Panc1 (cell line): ENCODE measurements around the gene NPNT. TPM values are rescaled to one million over a fixed set of nuclear protein-coding genes. Genes with fewer than 3 reads are reported as not detected.

Experiments used
- ATAC-seq: fragments of 200-7000 bp; cut with Tn5 transposase; 2 replicates; pipeline ENCODE4 v1.9.1; 2020; ENCODE audit warnings: mild to moderate bottlenecking, moderate library complexity
- BruUV-seq: library from RNA; stranded (reverse); fragments of 400-500 nt; replicated peaks from 2 replicates; lab custom pipeline; 2021; lab: Mats Ljungman, UMichigan
- CTCF ChIA-PET: fragments of 300-600 bp; sonication (Branson Sonifier 250); formaldehyde crosslinking; loops from one replicate; lab custom pipeline; 2022; ENCODE audit warnings: antibody characterized with exemption; lab: Charles Lee
- POLR2A ChIA-PET: fragments of 300-600 bp; sonication (Branson Sonifier 250); formaldehyde crosslinking; loops from one replicate; lab custom pipeline; 2022; ENCODE audit warnings: antibody characterized with exemption; lab: Charles Lee
- DNase-seq: peaks from one replicate; pipeline ENCODE4 v3.0.0-alpha.2; 2010; ENCODE audit warnings: low read depth, low spot score
- H3K27ac ChIP-seq: 2 replicates; pipeline ENCODE4 v1.5.1; 2011; ENCODE audit warnings: mild to moderate bottlenecking, low read length, inconsistent platforms
- H3K27me3 ChIP-seq: fragments of 200-500 bp; sonication (Bioruptor generic); 2 replicates; pipeline ENCODE4 v1.6.0; 2014; ENCODE audit warnings: low read length, inconsistent platforms; ENCODE audit not compliant: control insufficient read depth, insufficient read depth
- H3K36me3 ChIP-seq: fragments of 200-500 bp; sonication (Bioruptor generic); 2 replicates; pipeline ENCODE4 v1.5.1; 2014; ENCODE audit warnings: inconsistent platforms, mild to moderate bottlenecking, low read length, moderate library complexity; ENCODE audit not compliant: control insufficient read depth, insufficient read depth
- H3K4me1 ChIP-seq: 2 replicates; pipeline ENCODE4 v1.5.1; 2011; ENCODE audit warnings: inconsistent platforms, mild to moderate bottlenecking, low read length, moderate library complexity; ENCODE audit not compliant: control insufficient read depth, insufficient read depth
- H3K4me3 ChIP-seq, 2 experiments: 2 replicates each; pipeline ENCODE4 v1.5.1; 2011 to 2012; ENCODE audit warnings: low read depth in 2 of 2, low read length in 2 of 2, mild to moderate bottlenecking in 2 of 2, inconsistent platforms in 1 of 2, moderate library complexity in 1 of 2
- H3K9me3 ChIP-seq: fragments of 200-500 bp; sonication (Bioruptor generic); 2 replicates; pipeline ENCODE4 v1.5.1; 2014; ENCODE audit warnings: low read depth, mild to moderate bottlenecking, inconsistent platforms, low read length, moderate library complexity; ENCODE audit not compliant: control insufficient read depth, insufficient read depth
- POLR2AphosphoS5 ChIP-seq: IDR thresholded peaks from 2 replicates; pipeline ENCODE4 v1.6.1; 2012; ENCODE audit warnings: mild to moderate bottlenecking, low read depth, low read length, moderate library complexity
- REST ChIP-seq, 2 experiments: IDR thresholded peaks; 2 replicates each; pipeline ENCODE4 v1.6.1; 2011 to 2012; ENCODE audit warnings: low read depth in 2 of 2, control low read depth in 1 of 2, low read length in 1 of 2, mild to moderate bottlenecking in 1 of 2, moderate library complexity in 1 of 2; ENCODE audit not compliant: insufficient read depth in 1 of 2
- SIN3A ChIP-seq: IDR thresholded peaks from 2 replicates; pipeline ENCODE4 v1.6.1; 2012; ENCODE audit warnings: low read depth, mild to moderate bottlenecking, low read length, moderate library complexity, borderline replicate concordance; ENCODE audit not compliant: insufficient read depth
- TCF7L2 ChIP-seq: IDR thresholded peaks from 2 replicates; pipeline ENCODE4 v1.6.1; 2011; ENCODE audit warnings: mild to moderate bottlenecking, low read depth, low read length, inconsistent platforms
- in situ Hi-C: cut with HindIII; loops from 2 replicates; pipeline ENCODE4 v1.10.0; 2016; ENCODE audit warnings: low sequenced_read_pairs, low pct_unique_long_range_greater_than_20kb
- intact Hi-C: fragments of 100-400 bp; cut with micrococcal nuclease; formaldehyde crosslinking; loops from one replicate; pipeline ENCODE4 v1.10.0; 2022; ENCODE audit not compliant: unreplicated experiment
- total RNA-seq: library from RNA; stranded (reverse); gene quantifications from one replicate; pipeline ENCODE4 v1.2.1, GENCODE V29; 2021; ENCODE audit not compliant: unreplicated experiment
- TF ChIP-seq, protein P1 (sequence below): fragments of 450-650 bp; IDR thresholded peaks from 2 replicates; pipeline ENCODE4 v1.5.1; 2017; ENCODE audit warnings: mild to moderate bottlenecking

NPNT gene
- total RNA-seq, 1 experiment from 2014 or later, result 1.9 TPM

DNA sequence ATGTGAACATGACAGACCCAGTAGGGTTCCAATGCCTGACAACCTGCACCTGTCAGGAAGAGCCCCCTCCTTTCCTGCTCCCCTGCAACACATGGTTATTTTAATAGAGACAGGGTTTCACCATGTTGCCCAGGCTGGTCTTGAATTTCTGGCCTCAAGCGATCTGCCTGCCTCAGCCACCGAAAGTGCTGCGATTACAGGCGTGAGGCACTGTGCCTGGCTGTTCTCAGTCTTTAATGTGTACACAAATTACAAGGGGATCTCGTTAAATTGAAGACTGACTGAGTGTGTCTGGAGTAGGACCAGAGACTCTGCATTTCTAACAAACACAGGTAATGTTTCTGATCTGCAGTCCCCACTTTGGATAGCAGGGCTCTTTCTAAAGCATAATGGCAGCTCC is 55.4 kb downstream of the NPNT start:
- DNase-seq, result no peak
- H3K4me3 ChIP-seq, result no peak overlapping the region
- H3K27ac ChIP-seq, result no peak overlapping the region
- H3K27me3 ChIP-seq, result no peaks in the 10 kb centered on the region
- in situ Hi-C loops (no loop called here), intact Hi-C loops (no loop called here)
- H3K36me3 ChIP-seq, result no peaks in the 10 kb centered on the region
- H3K9me3 ChIP-seq, result no peaks in the 10 kb centered on the region
- TF ChIP-seq POLR2AphosphoS5 (no peak), TCF7L2 (no peak), REST (IDR thresholded peaks at IDR 0.05; ENCODE audit: insufficient read depth in 1 of 2, low read depth in 2 of 2, low read length in 1 of 2) (no peak), SIN3A (no peak)
- TF ChIP-seq, protein P1, sequence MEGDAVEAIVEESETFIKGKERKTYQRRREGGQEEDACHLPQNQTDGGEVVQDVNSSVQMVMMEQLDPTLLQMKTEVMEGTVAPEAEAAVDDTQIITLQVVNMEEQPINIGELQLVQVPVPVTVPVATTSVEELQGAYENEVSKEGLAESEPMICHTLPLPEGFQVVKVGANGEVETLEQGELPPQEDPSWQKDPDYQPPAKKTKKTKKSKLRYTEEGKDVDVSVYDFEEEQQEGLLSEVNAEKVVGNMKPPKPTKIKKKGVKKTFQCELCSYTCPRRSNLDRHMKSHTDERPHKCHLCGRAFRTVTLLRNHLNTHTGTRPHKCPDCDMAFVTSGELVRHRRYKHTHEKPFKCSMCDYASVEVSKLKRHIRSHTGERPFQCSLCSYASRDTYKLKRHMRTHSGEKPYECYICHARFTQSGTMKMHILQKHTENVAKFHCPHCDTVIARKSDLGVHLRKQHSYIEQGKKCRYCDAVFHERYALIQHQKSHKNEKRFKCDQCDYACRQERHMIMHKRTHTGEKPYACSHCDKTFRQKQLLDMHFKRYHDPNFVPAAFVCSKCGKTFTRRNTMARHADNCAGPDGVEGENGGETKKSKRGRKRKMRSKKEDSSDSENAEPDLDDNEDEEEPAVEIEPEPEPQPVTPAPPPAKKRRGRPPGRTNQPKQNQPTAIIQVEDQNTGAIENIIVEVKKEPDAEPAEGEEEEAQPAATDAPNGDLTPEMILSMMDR, result no peak
- ChIA-PET CTCF (no interaction called here), POLR2A (no interaction called here)
- no peaks in the 10 kb centered on the region for H3K4me1 ChIP-seq
- BruUV-seq, result no TSS peak
- ATAC-seq, result no peak

DNA sequence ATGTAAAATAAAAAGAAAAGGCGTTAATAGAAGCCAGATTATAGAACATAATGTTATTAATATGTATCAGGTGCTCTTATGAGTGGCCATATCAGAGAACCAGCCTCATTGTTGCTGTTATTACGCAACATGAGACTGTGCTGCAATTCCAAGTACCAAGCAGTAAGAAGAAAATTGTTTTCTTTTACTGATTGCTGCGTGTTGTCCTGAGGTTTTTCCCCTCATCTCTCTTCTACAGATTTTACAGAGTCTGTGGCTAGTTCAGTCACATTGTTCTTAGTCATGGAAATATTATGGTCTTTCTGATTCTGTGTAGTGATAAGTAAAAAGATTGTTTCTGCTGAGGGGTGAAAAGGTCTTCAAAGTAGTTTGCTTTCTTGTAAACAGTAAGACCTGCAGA is 55.9 kb downstream of the NPNT start:
- intact Hi-C loops, result no loop called here
- DNase-seq (no peak), ATAC-seq (no peak)
- BruUV-seq, result no TSS peak
- Histone ChIP-seq H3K27me3 (no peaks in the 10 kb centered on the region), H3K9me3 (no peaks in the 10 kb centered on the region), H3K4me1 (no peaks in the 10 kb centered on the region), H3K36me3 (no peaks in the 10 kb centered on the region), H3K4me3 (no peak overlapping the region), H3K27ac (no peak overlapping the region)
- TF ChIP-seq REST (IDR thresholded peaks at IDR 0.05; ENCODE audit: insufficient read depth in 1 of 2, low read depth in 2 of 2, low read length in 1 of 2), result no peak
- TF ChIP-seq POLR2AphosphoS5, result no peak
- no peak for TF ChIP-seq TCF7L2
- no peak for TF ChIP-seq SIN3A
- TF ChIP-seq, protein P1, result no peak
- ChIA-PET CTCF (no interaction called here), POLR2A (no interaction called here)
- in situ Hi-C loops, result no loop called here
